Fibroblast of upper back skin (primary cell): ENCODE results near the gene SLC2A10.
A peak's percentile ranks its signal among the peaks of the same experiment; 100 is the strongest.

Experiments used
- DNase-seq: peaks from one replicate; pipeline ENCODE4 v3.0.0-alpha.2; 2013

The SLC2A10 gene

DNA sequence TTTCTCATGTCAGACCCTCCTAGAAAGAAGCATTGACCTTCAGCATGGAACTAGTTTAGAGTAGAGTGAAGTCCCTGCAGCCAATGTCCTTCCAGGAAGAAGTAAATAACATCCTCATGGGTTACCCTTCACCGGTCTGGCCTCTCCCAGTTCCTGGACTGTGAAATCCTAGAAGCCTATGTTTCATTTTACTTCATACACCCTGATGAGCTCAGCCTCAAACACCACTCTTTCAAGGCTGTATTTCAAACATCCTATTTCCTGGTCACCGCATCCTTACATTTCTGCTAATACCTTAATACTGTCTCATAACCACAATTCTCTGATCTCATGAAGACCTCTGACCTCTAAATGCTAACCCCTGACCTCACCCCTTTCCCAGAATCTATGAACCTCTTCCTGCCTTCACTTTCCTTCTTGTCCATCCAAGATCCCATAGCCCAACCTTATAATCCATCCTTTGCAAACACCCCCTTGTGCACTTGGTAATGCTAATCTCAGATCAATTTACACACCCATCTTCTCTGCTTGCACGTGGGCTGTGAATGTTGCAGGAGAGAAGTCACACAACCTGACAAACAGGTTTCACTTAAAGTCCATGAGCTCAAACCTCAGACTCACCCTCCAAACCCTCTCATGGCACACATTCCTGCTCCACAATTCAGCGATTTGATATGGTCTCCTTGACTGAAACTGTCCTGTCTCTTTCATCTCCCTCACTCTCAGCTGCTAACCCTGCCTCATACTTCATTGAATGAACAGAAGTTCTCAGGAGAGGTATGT is 30.2 kb downstream of the SLC2A10 start:
- DNase-seq = no peak

DNA sequence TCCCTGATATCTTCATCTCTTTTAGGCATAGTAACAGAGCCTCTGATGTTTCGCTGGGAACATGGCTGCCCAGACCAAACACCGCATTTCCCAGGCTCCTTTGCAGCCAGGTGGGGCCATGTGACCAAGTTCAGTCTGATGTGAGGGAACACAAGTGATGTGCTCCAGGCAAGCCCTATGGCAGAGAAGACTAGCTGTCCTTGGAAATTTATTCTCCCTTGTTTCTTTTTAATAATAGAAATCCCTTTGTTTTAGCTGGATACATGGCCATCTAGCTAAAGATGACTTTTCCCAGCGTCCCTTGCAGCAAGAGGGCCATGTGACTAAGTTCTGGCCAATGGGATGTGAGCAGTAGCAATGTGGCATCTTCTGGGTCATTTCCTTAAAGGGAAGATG is 30.8 kb downstream of the SLC2A10 start:
- DNase-seq = no peak

DNA sequence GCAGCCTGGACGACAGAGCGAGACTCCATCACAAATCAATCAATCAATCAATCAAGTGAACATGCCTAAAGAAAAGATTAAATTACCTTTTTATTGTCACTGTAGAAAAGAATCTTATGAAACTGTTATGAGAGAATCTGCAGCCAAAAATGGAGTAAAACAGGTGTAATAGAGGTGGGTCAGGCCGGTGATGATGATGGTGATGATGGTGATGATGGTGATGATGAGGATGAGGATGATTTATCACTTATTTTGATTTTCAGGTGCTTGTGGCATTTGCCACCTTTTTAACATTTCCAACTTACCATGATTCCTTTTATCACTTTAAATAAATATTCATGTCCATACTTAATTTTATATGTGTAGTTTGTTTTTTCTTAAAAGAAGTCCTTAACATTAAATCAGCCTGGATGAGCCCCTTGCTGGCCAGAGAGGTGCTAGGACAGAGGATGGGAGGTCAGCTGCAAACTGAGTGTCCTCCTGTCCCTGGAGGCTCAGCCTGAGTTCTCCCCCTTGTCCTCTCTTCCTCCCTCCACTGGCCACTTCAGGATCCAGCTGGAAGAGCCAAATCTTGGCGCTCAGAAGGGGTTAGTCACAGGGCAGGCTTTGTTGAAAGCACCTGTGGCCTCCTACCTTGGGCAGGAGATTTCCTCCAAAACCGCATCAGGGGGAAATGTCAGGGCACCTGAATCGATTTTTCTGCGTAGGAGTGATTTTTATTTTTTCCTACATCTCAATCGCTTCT is 32.6 kb downstream of the SLC2A10 start:
- no peak for DNase-seq

DNA sequence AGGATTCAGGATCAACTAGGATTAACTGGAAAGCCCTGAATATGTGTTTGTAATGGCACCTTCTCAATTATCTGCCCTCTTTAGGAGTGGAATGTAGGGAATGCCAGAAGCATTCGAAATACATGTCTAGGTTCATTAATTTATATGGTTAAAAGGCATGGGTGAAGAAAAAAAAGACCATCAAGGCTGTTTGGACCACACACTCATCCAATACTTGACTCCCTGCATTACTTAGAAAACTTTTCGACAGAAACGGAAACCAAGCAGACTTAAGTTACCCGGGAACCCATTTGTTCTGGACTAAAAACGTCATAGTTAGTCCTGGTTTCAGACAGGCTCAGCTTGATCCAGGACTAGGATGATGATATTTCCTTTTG is 33.2 kb downstream of the SLC2A10 start:
- no peak for DNase-seq

DNA sequence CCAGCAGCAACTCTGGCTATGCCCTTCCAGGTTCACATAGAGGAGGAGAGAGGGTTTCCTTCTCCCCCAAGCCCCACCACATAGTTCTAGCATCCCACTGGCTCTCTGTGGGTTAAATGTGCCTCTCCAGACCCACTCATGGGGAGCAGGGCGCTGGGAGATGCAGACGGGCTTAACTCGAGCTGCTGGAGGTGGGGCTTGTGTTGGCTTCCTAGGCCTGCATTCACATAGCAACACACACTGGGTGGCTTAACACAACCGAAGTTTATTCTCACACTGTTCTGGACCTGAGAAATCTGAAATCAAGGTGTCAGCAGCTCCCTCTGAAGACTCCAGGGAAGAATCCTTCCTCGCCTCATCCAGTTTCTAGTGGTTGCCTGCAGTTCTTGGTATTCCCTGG is 33.6 kb downstream of the SLC2A10 start:
- no peak for DNase-seq

DNA sequence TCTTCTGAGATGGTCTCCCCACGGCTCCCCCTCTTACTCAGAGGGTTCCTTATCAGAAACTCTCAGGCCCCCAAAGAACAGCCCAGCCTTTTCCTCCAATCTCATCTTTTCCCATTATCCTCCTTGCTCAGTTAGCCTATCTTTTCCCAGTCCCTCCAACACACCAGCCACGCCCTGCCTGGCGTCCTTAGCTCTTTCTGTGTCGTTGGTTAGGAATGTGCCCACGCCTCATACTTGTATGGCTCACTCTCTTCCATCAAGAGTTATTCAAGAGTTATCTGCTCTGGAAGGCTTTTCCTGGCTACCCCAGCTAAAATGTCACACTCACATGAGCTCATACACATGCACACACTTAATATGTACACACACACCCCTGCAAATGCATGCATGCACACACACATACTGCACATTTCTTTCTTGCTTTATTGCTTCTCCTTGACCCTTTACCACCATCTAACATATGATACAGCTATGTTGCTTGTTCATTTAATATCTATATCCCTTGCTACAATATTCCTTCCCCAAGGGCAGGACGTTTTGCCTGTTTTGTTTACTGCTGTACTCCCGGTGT is 37.6 kb downstream of the SLC2A10 start:
- peak; percentile 51 for DNase-seq

DNA sequence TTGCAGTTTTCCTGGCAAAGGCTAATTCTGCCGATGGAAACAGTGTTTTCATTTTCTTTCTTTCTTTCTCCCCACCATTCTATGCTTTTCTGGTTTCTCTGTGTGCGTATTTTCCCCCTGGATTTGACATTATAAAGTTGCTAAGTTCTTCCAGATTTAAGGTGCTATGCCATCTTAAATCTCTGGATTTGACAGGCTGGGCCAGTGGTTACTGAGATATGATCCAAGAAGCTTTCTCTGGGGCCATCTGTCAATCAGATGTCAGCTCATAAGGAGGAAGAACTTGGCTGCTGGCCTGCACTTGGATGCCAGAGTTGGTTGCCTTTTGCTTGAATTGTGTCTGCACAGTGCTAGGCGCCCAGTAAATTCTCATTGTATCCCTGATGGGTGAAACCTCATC is 39.7 kb downstream of the SLC2A10 start:
- DNase-seq = peak; percentile 22

DNA sequence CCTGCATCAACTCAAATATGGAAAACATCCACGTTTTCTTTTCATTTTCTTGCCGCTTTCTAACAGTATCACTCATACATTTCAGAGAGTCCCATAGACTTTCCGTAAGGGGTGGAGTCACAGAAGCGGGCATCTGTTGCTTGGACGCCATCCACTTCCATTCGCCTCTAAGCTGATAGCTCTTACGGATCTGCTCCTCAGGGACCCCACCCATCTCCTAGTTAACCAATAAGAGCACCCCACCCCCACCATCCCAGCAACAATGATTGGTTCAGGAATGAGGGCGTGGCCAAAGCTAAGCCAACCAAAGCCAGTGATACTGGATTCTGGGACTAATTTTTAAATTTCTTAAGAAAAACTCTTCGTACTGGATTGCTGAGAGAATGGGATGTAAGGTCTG is 42.4 kb downstream of the SLC2A10 start:
- DNase-seq = no peak

DNA sequence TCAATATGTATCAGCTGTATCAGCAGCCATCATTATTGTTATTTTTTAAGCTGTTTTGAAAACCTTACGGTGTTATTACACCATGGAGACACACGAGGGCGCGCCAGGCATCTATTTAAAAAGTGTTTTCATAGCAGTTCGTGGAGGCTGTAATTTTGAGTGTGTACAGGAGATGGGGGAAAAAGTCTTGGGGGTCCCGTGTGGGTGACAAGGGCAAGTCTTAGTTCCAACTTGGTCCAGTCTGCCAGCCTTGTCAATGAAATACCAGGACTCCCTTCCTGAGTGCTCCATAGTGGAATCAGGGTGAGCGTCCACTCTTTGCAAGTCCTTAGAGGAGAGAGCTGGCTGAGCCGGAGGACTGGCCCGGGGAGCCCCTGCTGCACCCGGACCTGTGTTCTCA is 43.3 kb downstream of the SLC2A10 start:
- peak; percentile 61 for DNase-seq

DNA sequence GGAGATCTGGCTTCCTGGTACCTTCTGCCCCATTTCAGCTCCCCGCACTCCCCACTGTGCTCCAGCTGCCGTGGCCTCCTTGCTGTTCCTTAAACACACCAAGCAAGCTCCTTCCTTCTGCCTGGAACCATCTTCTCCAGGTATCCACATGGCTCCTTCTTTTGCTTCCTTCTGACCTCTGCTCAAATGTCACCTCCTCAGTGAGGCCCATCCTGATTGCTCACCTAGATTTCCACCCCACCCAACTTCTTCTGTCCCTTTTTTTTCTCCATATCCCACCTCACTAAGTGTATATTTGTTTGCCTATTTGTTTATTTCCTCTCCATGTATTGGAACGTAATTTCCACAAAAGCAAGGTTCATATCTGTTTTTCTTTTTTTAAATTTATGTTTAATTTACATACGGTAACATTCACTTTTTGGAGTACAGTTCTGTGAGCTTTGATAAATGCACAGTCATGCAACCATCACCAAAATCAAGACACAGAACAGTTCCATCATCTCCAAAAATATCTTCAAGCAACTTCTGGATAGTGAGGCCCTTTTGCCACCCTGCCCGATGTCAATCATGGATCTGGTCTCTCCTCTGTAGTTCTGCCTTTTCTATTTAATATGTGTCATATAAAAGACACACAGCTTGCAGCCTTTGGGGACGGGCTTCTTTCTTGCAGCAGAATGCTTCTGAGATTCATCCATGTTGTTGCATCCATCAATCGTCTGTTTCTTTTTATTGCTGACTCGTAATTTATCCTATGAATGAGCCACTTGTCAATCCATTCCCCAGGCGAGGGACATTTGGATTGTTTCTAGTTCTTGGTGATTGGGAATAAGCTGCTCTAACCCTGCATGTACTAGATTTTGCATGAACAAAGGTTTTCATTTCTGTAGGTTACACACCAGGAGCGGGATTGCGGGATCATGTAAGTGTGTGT is 46.3 kb downstream of the SLC2A10 start:
- DNase-seq = no peak

DNA sequence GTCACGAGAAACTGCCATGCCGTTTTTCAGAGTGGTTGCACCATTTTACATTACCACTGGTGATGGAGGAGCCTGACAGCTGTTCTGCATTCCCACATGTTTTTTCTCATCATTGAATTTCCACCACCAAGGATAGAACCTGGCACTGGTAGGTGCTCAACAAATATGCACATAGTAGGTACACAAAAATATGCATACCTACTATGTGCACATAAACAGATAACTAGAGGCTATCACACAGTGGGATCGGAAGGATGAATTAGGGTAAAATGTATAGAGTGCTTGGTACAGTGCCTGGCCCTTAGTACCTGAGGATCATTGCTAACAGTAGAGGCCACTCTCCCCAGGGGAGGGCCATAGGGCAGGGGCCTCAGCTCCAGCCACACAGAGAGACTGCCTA is 47.0 kb downstream of the SLC2A10 start:
- DNase-seq = no peak

DNA sequence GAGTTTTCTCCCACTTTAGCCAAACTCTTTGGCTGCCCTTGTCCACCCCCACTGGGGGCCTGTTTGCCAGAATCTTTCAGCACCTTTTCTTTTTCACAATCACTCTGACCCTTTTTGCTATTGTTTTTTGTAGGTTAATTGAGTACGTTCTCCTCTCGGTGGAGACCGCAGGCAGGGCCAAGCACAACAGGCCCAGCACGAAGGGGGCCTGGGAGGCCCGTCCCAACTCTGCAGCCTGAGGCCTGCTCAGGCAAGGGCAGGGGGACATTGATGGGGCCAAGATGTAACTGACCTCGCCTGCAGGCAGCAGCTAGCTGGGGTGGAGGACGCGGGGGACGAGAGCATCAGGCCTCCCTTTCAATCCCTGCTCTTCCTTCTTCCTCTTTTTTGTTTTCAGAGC is 47.7 kb downstream of the SLC2A10 start:
- no peak for DNase-seq

DNA sequence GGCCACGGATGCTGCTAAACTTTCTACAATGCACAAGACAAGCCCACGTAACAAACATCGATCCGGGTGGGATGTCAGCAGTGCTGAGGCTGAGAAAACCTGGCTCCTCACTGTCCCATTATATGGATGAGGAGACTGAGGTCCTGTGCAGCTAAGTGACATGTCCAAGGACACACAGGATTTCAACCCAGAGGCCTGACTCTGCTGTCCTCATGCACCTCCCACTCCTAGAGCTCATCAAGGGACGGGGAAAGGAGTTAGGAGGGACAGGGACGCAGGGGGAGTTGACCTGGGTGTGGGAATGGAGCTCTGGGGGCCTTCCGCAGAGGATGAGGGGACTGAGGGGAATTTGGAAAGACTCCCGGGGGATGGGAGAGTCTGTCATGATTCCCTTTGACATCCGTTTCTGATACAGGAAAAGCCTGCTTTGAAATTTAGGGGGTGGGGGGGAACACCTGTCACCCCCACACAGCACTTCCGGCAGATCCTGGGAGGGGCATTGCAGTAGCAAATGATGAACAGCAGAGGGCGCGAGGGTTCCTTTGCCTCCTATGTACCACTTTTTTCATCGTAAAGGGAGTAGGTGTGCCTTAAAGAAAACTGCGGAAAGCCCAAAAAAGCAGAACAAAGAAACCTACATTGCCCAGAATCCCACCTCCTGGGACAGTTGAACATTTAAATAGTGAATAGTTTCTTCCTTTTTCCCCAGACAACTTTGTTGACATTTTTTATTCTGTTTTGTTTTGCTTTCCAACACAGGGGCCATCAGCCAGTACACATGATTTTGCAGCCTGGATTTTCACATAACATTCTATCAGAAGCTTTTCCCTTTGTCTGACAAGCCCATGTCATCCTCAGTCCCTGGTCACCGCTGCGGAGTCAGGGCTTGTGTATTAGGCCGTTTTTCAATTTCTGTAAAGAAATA is 48.6 kb downstream of the SLC2A10 start:
- DNase-seq = peak; percentile 64

DNA sequence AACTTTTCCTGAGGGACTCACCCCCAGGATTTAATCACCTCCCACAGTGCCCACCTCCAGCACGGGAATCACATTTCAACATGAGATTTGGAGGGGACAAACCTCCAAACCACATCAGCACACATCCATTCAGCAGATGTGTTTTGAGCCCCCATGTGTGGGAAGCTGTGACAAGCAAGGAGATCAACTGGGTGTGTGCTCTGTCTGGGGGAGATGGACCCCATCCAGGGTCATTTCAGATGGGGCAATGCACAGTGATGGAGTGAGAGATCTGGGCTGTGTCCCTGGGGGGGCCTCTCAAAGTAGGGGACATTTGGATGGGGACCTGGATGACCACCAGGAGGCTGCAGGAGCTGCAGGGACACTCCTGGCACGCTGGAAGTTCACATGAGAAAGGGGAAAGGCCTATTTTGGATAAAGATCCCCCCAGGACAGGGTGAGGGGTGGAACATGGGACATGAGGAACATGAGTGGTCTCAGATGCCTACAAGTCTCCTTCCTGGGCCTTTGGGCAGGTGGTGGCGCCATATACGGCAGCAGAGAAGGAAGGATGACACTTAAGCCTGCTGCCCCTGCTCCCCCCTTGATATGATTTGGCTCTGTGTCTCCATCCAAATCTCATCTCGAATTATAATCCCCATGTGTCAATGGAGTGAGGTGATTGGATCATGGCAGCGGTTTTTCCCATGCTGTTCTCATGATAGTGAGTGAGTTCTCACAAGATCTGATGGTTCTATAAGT is 49.6 kb downstream of the SLC2A10 start:
- no peak for DNase-seq

DNA sequence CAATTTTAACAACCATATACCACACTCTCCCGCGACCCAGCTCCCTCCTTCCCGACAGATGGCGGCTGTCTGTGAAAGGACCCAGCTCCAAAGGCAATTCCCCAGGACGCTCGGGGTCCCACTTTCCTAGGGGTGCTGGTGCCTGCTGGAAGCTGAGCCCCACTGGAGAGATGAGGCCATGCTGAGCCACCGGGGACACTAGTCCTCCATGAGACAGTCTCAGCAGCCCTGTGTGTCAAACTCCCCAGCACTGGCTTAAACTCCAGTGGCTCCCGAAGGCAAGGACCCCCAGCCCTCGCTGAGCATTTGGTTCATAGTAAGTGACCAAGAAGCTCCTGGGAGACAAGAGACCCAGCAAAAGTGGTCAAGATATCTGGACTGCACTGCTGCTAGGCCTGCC is 52.1 kb downstream of the SLC2A10 start:
- DNase-seq = no peak

DNA sequence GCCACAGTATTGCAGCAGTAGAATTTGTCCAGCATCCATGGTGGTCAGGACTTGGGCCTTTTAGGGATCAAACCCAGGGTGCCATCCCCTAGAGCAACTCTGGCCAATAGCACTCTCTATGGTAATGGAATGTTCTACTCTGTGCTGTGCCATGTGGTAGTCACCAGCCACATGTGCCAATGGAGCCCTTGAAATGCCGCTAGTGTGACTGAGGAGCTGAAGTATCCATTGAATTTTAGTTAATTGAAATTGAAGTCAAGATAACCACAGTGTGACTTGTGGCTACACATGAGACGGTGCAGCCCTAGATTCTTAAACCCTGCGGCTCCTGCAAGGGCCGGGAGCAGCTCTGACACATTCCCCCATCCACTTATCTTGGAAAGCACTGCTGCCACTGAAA is 54.6 kb downstream of the SLC2A10 start:
- DNase-seq = no peak

DNA sequence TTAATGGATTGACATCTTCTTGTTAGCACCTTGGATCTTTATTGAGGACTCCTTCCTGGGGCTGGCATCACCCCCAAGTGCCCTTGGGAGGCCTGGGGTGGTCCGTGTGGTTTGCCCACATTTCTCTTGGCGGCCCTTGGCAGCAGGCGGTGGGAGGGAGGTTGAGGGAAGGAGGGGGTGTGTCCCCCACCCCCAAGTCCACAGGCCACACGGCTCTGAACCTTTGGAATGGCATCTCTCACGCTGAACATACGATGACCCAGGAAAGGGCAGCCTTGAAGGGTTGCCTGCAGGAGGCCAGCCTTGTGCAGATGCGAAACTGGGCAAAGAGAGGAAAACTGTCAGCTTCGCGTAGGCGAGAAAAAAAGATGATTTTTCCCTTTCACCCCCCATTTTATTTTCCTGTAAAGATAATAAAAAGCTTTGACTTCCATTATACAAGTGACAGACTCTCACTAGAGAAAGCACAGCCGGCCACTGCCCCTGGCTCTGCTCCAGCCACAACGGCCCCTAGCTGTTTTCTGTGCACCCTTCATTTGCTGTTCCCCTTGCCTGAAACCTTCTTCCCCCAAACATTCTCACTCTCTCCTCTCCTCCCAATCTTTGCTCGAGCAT is 56.2 kb downstream of the SLC2A10 start:
- DNase-seq = no peak

DNA sequence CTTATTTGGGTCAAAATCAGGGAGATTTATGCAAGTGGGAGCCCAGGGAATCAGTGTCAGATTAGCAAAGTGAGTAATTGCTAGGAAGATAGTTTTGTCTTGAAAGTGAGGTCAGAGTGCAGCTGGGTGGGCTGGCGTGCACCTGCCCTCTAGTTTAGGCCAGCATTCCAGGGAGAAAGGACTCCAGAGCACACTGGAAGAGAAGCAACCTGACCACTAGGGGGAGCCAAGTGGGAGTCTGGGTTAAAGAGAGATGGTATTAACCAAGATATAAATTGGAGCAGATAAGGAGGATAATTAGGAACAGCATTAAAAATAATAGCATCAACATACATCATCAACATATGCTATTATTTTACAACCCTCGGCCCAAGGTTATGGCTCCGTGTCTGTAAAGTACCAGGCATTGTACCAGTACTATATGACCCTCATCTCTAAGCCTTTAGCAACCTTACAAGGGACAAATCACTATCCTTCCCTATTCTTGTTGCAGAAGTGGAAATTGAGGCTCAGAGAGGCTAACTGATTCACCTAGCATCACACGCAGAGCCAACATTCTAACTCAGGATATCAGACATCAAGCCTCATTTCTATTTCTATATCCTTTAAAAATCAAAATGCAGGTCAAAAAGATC is 57.8 kb downstream of the SLC2A10 start:
- DNase-seq = no peak

DNA sequence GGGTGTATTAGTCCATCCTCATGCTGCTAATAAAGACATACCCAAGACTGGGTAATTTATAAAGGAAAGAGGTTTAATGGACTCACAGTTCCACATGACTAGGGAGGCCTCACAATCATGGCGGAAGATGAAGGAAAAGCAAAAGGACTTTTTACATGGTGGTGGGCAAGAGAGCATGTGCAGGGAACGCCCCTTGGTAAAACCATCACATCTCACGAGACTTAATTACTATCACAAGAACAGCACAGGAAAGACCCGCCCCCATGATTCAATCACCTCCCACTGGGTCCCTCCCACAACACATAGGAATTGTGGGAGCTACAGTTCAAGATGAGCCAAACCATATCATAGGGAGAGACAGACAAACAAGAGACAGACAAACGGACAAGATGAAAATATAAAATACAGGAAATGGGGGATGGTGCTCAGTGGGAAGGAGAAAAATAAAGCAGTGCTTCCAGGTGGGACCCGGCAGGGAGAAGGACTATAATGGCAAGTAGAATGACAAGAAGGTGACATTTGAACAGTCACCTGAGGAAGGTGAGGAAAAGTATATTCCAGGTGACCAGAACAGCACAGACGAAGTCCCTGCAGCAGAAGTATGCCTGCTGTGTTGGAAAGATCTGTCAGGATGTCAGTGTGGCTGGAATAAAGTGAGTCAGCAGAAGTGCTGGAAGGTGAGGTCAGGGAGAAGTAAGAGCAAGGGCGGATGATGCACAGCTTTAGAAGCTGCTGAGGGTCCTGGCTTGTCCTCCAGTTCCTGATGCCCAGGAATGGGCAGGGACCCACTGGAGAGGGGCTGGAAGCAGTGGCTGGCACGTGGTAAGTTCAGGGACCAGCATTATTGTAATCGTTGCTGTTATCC is 61.1 kb downstream of the SLC2A10 start:
- DNase-seq = peak; percentile 38
